ENCODE results near the gene DUSP1.

- TF ChIP-seq CTCF (CRISPR knock-in tag; IDR thresholded peaks at IDR 0.05), result no peak
- TF ChIP-seq ZNF10 (CRISPR knock-in tag; IDR thresholded peaks at IDR 0.05; ENCODE audit: borderline replicate concordance, low read depth), result no peak
- no peak for TF ChIP-seq ZBTB4 (CRISPR knock-in tag; IDR thresholded peaks at IDR 0.05; ENCODE audit: borderline replicate concordance)
- no peak for TF ChIP-seq ZNF143 (CRISPR knock-in tag; IDR thresholded peaks at IDR 0.05)
- no peak for TF ChIP-seq GABPA (IDR thresholded peaks at IDR 0.05; ENCODE audit: low read depth, low read length)
- no peak for TF ChIP-seq GABPA (CRISPR knock-in tag; IDR thresholded peaks at IDR 0.05; ENCODE audit: low read depth)
- no peak for TF ChIP-seq KDM4B (CRISPR knock-in tag; IDR thresholded peaks at IDR 0.05)
- TF ChIP-seq RXRA (CRISPR knock-in tag; IDR thresholded peaks at IDR 0.05), result no peak
- TF ChIP-seq ZNF274 (CRISPR knock-in tag; IDR thresholded peaks at IDR 0.05), result no peak
- TF ChIP-seq POGK (CRISPR knock-in tag; conservative IDR thresholded peaks at IDR 0.05), result no peak
- no peak for TF ChIP-seq ATF3 (CRISPR knock-in tag; IDR thresholded peaks at IDR 0.05)
- no peak for TF ChIP-seq USF2 (IDR thresholded peaks at IDR 0.05; ENCODE audit: low read depth, low read length)
- no peak for TF ChIP-seq USF2 (CRISPR knock-in tag; IDR thresholded peaks at IDR 0.05; ENCODE audit: borderline replicate concordance)
- no peak for TF ChIP-seq ZNF407 (CRISPR knock-in tag; IDR thresholded peaks at IDR 0.05; ENCODE audit: not compliant biosample characterization)
- TF ChIP-seq HBP1 (CRISPR knock-in tag; IDR thresholded peaks at IDR 0.05; ENCODE audit: low read depth), result no peak
These were observed 22.6 kb downstream of the DUSP1 start for GRCh38 chr5:172748341-172748843.
